ENCODE measurements around the gene IL13RA2.

IL13RA2 gene

DNA sequence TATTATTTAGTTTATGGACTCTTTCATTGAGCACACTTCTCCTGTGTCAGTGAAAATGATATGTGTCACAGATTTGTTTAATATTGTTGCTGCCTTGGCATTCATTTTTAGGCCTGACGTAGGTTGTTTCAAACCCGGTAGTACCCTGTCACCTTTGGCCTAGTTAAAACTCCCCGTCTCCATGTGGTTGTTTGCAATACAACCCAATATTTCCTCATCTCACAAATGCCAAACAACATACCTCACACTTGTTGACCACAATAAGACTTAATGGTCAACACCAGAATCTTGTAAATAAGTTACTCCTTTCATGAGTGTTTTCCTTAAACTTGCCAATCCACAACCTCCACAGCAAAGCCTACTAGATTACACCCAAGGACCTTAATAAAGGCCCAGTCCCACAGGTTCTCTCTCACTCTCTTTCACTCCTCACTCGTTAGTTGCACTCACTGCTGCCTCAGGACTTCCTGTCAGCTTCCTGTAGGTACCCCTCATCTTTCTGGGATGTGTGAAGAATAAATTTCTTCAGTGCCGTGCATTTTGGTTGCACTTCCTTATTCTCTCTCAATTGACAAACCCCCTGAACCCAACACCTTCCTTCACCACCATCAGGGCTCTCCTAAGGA, 31.3 kb downstream of the IL13RA2 start:
- DNase-seq, result no peak

DNA sequence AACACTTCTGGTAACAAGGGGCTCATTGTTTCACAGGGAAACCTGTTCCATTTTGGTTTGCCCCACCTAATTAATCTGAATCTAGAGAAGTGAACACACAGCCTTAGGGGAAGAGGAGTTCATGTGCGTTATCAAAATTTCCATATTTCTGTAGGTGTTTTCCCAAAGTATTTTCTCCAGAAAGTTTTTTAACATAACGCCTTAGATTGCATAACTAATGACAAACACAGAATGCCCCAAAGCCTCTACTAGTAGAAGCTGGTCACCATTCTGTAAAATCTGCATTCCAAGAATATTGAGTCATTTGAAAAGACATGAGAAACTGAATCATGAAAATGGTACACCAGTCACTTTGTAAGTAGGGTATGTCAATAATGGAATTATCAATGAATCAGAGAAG, 41.1 kb downstream of the IL13RA2 start:
- no peak for DNase-seq

- no peak for DNase-seq
Measured at GRCh38 chrX:114973013-114973412, 44.4 kb downstream of the IL13RA2 start.

DNA sequence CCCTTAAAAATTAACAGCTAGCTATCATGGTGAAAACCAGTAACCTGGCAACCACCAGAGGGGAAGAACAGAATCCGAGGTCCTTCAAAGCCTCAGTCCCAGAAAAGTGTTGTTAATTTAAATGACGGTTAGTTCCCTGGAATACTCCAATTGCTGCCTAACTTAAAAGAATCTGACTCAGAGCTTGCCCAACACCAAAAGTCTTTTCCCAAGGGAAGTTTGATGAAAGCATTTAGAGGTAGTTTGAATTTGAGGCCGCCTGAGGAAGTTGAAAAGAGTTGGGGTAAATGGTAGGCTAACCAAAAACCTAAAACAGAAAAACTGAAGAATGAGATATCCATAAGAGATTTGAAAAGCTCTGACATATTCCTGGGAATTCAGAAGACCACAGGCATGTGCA, 46.6 kb downstream of the IL13RA2 start:
- DNase-seq, result no peak

DNA sequence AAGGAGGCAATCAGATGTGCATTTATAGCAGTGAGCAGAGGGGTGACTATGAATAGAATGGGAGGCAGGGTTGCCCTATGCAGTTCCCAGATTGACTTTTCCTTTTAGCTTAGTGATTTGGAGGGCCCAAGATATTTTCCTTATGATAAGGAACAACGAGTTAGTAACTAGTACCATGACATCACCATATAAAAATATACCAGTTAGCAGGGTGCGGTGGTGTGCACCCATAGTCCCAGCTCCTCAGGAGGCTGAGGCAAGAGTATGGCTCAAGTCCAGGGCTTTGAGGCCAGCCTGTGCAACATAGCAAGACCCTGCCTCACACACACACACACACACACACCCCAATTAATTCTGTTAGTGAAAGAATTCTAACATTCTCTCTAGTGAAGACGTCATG, 53.0 kb downstream of the IL13RA2 start:
- DNase-seq, result no peak

DNA sequence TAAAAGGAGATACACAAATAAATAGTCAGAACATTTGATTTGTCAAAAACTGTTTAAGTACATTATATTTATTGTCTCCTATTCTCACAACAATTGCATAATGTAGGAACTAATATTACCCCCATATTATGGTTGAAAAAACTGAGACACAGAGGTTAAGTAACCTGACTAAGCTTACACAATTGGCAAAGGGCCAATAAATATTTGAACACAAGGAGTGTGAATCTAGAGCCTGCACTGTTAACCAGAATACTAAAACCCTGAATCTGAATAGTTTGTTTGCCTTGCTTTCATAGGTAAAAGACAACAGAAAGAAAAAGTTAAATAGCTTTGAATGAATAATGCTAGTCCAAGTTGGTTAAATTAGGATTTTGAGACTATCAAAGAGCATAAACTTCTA, 55.2 kb downstream of the IL13RA2 start:
- no peak for DNase-seq

GRCh38 chrX:114959729-114960128, 57.7 kb downstream of the IL13RA2 start:
- DNase-seq, result no peak
